Measurements from ENCODE around the gene CENPU. TPM values are rescaled to one million over a fixed set of nuclear protein-coding genes. Genes with fewer than 3 reads are reported as not detected.

The CENPU gene
- total RNA-seq, 1 experiment from 2014 or later: 47.7 TPM

GRCh38 chr4:184766446-184766845, 32.5 kb upstream of the CENPU start:
- CTCF ChIA-PET: no interaction called here
- H3K4me2 ChIP-seq: no peak overlapping the region
- POLR2A ChIA-PET (ENCODE audit: unreplicated experiment): no interaction called here
- BruUV-seq (replicated peaks): no TSS peak
- intact Hi-C loops (cut with micrococcal nuclease; ENCODE audit: unreplicated experiment): no loop called here
- H3F3A ChIP-seq (ENCODE audit: insufficient read depth, low read depth): no peaks in the 10 kb centered on the region
- DNase-seq: no peak
- H4K20me1 ChIP-seq (ENCODE audit: insufficient read depth): no peaks in the 10 kb centered on the region
- H3K27ac ChIP-seq: no peak overlapping the region
- no peaks in the 10 kb centered on the region for H3K4me1 ChIP-seq (replicated peaks; ENCODE audit: insufficient read depth)
- H3K9me2 ChIP-seq (ENCODE audit: insufficient read depth): no peaks in the 10 kb centered on the region
- no peaks in the 10 kb centered on the region for H3K9me3 ChIP-seq (ENCODE audit: insufficient read depth, low read depth)
- H3K79me2 ChIP-seq (ENCODE audit: low read depth): no peaks in the 10 kb centered on the region
- H3K4me3 ChIP-seq: no peak overlapping the region
- no peaks in the 10 kb centered on the region for H3K27me3 ChIP-seq (ENCODE audit: insufficient read depth, low read depth)
- no peaks in the 10 kb centered on the region for H3K36me3 ChIP-seq (ENCODE audit: low read depth)
- TF ChIP-seq, protein P1, sequence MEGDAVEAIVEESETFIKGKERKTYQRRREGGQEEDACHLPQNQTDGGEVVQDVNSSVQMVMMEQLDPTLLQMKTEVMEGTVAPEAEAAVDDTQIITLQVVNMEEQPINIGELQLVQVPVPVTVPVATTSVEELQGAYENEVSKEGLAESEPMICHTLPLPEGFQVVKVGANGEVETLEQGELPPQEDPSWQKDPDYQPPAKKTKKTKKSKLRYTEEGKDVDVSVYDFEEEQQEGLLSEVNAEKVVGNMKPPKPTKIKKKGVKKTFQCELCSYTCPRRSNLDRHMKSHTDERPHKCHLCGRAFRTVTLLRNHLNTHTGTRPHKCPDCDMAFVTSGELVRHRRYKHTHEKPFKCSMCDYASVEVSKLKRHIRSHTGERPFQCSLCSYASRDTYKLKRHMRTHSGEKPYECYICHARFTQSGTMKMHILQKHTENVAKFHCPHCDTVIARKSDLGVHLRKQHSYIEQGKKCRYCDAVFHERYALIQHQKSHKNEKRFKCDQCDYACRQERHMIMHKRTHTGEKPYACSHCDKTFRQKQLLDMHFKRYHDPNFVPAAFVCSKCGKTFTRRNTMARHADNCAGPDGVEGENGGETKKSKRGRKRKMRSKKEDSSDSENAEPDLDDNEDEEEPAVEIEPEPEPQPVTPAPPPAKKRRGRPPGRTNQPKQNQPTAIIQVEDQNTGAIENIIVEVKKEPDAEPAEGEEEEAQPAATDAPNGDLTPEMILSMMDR (conservative IDR thresholded peaks at IDR 0.05): no peak
- TF ChIP-seq EZH2 (IDR thresholded peaks at IDR 0.05; ENCODE audit: low read depth): no peak
- H2AFZ ChIP-seq: no peak overlapping the region

GRCh38 chr4:184765473-184766340, 31.8 kb upstream of the CENPU start:
- Histone ChIP-seq H3K4me1 (replicated peaks; ENCODE audit: insufficient read depth) (no peaks in the 10 kb centered on the region), H3F3A (ENCODE audit: insufficient read depth, low read depth) (no peaks in the 10 kb centered on the region), H3K4me3 (no peak overlapping the region), H3K27ac (no peak overlapping the region), H3K36me3 (ENCODE audit: low read depth) (no peaks in the 10 kb centered on the region), H3K4me2 (no peak overlapping the region), H4K20me1 (ENCODE audit: insufficient read depth) (no peaks in the 10 kb centered on the region), H3K9me2 (ENCODE audit: insufficient read depth) (no peaks in the 10 kb centered on the region), H2AFZ (no peak overlapping the region), H3K27me3 (ENCODE audit: insufficient read depth, low read depth) (no peaks in the 10 kb centered on the region), H3K9me3 (ENCODE audit: insufficient read depth, low read depth) (no peaks in the 10 kb centered on the region), H3K79me2 (ENCODE audit: low read depth) (no peaks in the 10 kb centered on the region)
- POLR2A ChIA-PET (ENCODE audit: unreplicated experiment): no interaction called here
- no peak for DNase-seq
- TF ChIP-seq EZH2 (IDR thresholded peaks at IDR 0.05; ENCODE audit: low read depth): no peak
- TF ChIP-seq, protein P1 (conservative IDR thresholded peaks at IDR 0.05): no peak
- BruUV-seq (replicated peaks): no TSS peak
- intact Hi-C loops (cut with micrococcal nuclease; ENCODE audit: unreplicated experiment): no loop called here
- CTCF ChIA-PET: no interaction called here

- Histone ChIP-seq H3K9me3 (ENCODE audit: insufficient read depth, low read depth) (no peaks in the 10 kb centered on the region), H3K4me1 (replicated peaks; ENCODE audit: insufficient read depth) (no peaks in the 10 kb centered on the region), H3K36me3 (ENCODE audit: low read depth) (no peaks in the 10 kb centered on the region), H3K9me2 (ENCODE audit: insufficient read depth) (no peaks in the 10 kb centered on the region), H3K79me2 (ENCODE audit: low read depth) (no peaks in the 10 kb centered on the region), H3K27me3 (ENCODE audit: insufficient read depth, low read depth) (no peaks in the 10 kb centered on the region), H4K20me1 (ENCODE audit: insufficient read depth) (no peaks in the 10 kb centered on the region), H3K4me2 (no peak overlapping the region), H3F3A (ENCODE audit: insufficient read depth, low read depth) (no peaks in the 10 kb centered on the region), H3K4me3 (no peak overlapping the region), H2AFZ (no peak overlapping the region), H3K27ac (no peak overlapping the region)
- no TSS peak for BruUV-seq (replicated peaks)
- DNase-seq: no peak
- POLR2A ChIA-PET (ENCODE audit: unreplicated experiment): no interaction called here
- TF ChIP-seq, protein P1 (conservative IDR thresholded peaks at IDR 0.05): no peak
- TF ChIP-seq EZH2 (IDR thresholded peaks at IDR 0.05; ENCODE audit: low read depth): no peak
- CTCF ChIA-PET: no interaction called here
- intact Hi-C loops (cut with micrococcal nuclease; ENCODE audit: unreplicated experiment): no loop called here
These were observed 30.7 kb upstream of the CENPU start for GRCh38 chr4:184764601-184765000.
